HG02884 (cell line): ENCODE data around the gene COL9A3.

ENCODE experiments used
- ATAC-seq: cut with Tn5 transposase; IDR thresholded peaks from one replicate; pipeline ENCODE4 v1.9.1; 2021; ENCODE audit warnings: mild to moderate bottlenecking, moderate library complexity; ENCODE audit not compliant: unreplicated experiment

The COL9A3 gene

DNA sequence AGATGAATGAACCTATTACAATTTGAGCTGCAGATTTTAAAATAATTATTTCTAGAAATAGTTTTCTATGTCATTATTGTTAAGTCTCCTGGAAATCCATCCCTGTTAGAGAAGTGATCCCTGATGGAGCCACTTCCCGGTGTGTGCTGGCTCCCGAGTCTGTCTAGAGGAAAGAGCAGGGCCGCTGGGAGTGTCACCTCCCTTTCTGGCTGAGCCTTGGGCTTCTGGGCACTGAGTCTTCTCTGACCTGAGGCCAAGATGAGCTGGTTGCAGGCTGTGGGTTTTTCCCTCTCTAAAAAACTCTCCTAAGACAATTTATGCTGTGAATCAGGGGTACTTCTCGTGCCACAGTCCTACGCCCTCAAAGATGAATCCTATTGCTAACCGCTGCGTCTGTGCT lies 73.6 kb downstream of the COL9A3 start:
- ATAC-seq: no peak
